ENCODE results near the gene STRADA. TPM values are rescaled to one million over a fixed set of nuclear protein-coding genes. Genes with fewer than 3 reads are reported as not detected.

STRADA gene
- total and polyA plus RNA-seq, 2 donors (not counting 3 experiments of a cell fraction or from before 2014, with no cell fraction given): 47.0 to 53.6 TPM

GRCh38 chr17:63695889-63696288, 45.7 kb downstream of the STRADA start:
- Histone ChIP-seq H3K9me1 (replicated peaks; ENCODE audit: control insufficient read depth, extremely low read depth, insufficient read depth, low read length) (no peaks in the 10 kb centered on the region), H2AFZ (ENCODE audit: low read depth, low read length) (no peak overlapping the region), H3K9ac (replicated peaks; ENCODE audit: extremely low read depth, insufficient read depth, low read length) (no peak overlapping the region), H3K4me2 (ENCODE audit: insufficient read depth, low read length) (no peak overlapping the region), H4K20me1 (replicated peaks; ENCODE audit: control insufficient read depth, extremely low read depth, insufficient read depth, low read length) (no peaks in the 10 kb centered on the region), H3K4me1 (ENCODE audit: control insufficient read depth, extremely low read depth, insufficient read depth, low read length) (peaks cover 12% of the 10 kb centered on the region), H3K27ac (ENCODE audit: insufficient read depth, low read depth, low read length) (no peak overlapping the region), H3K4me3 (replicated peaks in 1 of 3; ENCODE audit: insufficient read depth in 1 of 3, low read depth in 1 of 3, low read length in 3 of 3) (no peak overlapping the region), H3K36me3 (ENCODE audit: control insufficient read depth in 2 of 2, extremely low read depth in 1 of 2, insufficient read depth in 2 of 2, low read length in 2 of 2) (peaks cover 0 to 36% of the 10 kb centered on the region in 2 experiments), H3K79me2 (ENCODE audit: control insufficient read depth, insufficient read depth, low read length) (peaks cover 2% of the 10 kb centered on the region), H3K9me3 (replicated peaks; ENCODE audit: control insufficient read depth, insufficient read depth, low read length) (no peaks in the 10 kb centered on the region), H3K27me3 (ENCODE audit: control insufficient read depth in 2 of 2, insufficient read depth in 2 of 2, low read length in 2 of 2) (no peaks in the 10 kb centered on the region)
- intact Hi-C loops (cut with micrococcal nuclease) (loop anchor here (1.0 kb wide), 1 partner anchor 271 kb away; no protein-coding TSS in a partner anchor), dilution Hi-C loops (cut with MboI; ENCODE audit: extremely low pct_ligation_motif_present, low sequenced_read_pairs) (no loop called here)
- no TSS peak for BruUV-seq (replicated peaks)
- DNase-seq (ENCODE audit: low read depth, low spot score) (no peak), FAIRE-seq (no peak)
- TF ChIP-seq GATA2 (IDR thresholded peaks at IDR 0.05; ENCODE audit: insufficient read depth, insufficient read length, low read depth, low read length) (no peak), MYC (IDR thresholded peaks at IDR 0.05; ENCODE audit: low read depth, low read length) (no peak), POLR2AphosphoS5 (IDR thresholded peaks at IDR 0.05; ENCODE audit: insufficient read depth, low read depth, low read length) (no peak), FOS (IDR thresholded peaks at IDR 0.05; ENCODE audit: borderline replicate concordance, insufficient read depth, low read length) (no peak), MAX (IDR thresholded peaks at IDR 0.05; ENCODE audit: insufficient read depth, insufficient read length) (no peak), JUN (IDR thresholded peaks at IDR 0.05; ENCODE audit: borderline replicate concordance, insufficient read depth, insufficient read length, low read depth) (no peak), EZH2 (IDR thresholded peaks at IDR 0.05; ENCODE audit: borderline replicate concordance, low read depth, low read length, severe bottlenecking) (no peak), POLR2A (IDR thresholded peaks at IDR 0.05; ENCODE audit: low read depth, low read length) (no peak), CTCF (IDR thresholded peaks at IDR 0.05; ENCODE audit: extremely low read depth in 1 of 2, insufficient read depth in 1 of 2, low read depth in 1 of 2, low read length in 2 of 2) (no peak)
- POLR2A ChIA-PET: no interaction called here
- CTCF ChIA-PET: interaction anchor here (0.9 to 6.6 kb wide), 9 partner anchors 8 to 271 kb away, joined by 3 to 36 read pairs (median 7); no protein-coding TSS in a partner anchor

All from endothelial cell of umbilical vein (primary cell).